Measurements from ENCODE around the gene ARRB1. TPM values are rescaled to one million over a fixed set of nuclear protein-coding genes. Genes with fewer than 3 reads are reported as not detected.

ARRB1 gene
- total RNA-seq, 1 experiment from 2014 or later: 3.6 TPM

DNA sequence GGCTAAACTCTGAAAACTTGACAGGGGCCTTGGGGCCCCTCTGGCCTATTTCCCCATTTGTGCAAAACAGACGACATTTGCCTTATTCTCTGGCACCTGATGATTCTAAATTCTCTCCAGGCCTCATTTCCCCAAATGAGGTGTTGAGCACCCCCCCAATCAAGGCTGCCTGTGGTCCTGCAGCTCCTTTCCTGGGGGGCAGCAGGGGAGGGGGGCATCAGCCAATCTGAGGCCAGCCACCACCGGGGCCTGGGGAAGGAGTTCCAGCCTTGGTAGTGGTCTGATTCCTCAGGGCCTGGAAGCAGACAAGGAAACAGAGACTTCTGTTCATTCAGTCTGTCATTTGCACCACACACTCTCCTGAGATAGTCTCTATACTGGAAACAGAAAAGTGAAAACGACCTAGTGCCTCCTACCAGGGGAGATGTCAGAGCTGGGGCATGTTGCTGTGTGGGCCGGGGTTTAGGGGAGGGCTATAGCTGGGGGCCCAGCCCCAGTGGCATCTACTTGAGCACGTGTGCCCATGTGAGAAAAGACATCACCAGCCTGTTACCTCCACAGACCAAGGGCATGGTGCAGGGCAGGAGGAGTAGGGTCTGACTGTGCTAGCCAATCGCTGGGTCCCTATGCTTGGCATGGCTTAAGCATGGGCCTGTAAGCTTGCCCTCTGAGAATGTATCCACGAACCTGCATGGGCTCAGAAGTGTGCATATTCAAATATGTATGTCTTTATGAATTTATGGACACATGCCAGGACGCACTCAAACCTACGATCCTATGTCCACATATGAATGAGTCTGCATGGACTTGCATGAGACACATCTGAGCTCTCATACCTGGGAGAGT, 112.6 kb downstream of the ARRB1 start:
- DNase-seq (ENCODE audit: low read depth in 1 of 2, low spot score in 2 of 2): no peak
- no peak overlapping the region for H3K27ac ChIP-seq
- no peaks in the 10 kb centered on the region for H3K9me3 ChIP-seq (replicated peaks)
- H3K27me3 ChIP-seq (replicated peaks): peaks cover 15% of the 10 kb centered on the region
- H3K4me3 ChIP-seq: no peak overlapping the region
- no peaks in the 10 kb centered on the region for H3K36me3 ChIP-seq
- H3K4me1 ChIP-seq (replicated peaks): peaks cover 16% of the 10 kb centered on the region

DNA sequence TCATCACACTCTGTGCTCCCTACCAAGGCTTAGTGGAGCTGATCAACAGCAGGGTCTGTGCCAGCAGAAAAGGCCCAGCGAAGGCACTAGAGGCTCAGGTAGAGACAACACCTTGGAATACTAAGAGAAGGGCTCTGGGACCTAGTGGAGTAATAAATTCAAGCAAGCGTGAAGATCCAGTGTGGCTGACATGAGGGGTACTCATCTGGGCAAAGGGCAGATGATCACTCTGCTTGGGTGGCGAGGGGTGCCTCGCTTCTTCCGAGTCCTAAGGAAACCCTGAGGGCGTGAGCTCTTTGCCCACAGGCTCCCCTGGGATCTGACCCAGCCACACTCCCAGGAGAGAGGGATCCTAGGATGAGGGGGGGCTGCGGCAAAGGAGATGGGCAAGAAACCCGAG, 114.4 kb downstream of the ARRB1 start:
- Histone ChIP-seq H3K27ac (no peak overlapping the region), H3K9me3 (replicated peaks) (no peaks in the 10 kb centered on the region), H3K27me3 (replicated peaks) (peaks cover 11% of the 10 kb centered on the region), H3K36me3 (no peaks in the 10 kb centered on the region), H3K4me3 (no peak overlapping the region), H3K4me1 (replicated peaks) (peaks cover 14% of the 10 kb centered on the region)
- no peak for DNase-seq (ENCODE audit: low read depth in 1 of 2, low spot score in 2 of 2)

DNA sequence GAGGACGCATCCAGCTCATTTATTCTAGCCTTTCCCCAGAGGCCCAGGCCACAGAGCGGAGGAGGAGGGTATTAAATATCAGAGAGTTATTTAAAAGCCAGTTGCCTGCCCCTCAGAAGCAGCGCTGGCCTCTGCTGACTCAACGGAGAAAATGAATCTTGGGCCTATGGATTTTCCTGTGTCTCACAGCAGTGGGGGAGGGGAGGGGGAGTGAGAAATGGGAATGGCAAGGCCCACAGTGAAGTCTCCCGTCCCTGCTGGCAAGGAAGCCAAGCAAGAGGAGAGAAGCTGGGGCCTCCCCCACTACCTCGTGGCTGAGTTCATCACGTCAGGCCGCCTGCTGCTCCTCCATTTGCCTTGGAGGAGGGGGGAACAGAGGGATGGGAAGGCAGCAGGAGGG, 115.4 kb downstream of the ARRB1 start:
- Histone ChIP-seq H3K4me1 (replicated peaks) (peaks cover 4% of the 10 kb centered on the region), H3K9me3 (replicated peaks) (no peaks in the 10 kb centered on the region), H3K36me3 (no peaks in the 10 kb centered on the region)

DNA sequence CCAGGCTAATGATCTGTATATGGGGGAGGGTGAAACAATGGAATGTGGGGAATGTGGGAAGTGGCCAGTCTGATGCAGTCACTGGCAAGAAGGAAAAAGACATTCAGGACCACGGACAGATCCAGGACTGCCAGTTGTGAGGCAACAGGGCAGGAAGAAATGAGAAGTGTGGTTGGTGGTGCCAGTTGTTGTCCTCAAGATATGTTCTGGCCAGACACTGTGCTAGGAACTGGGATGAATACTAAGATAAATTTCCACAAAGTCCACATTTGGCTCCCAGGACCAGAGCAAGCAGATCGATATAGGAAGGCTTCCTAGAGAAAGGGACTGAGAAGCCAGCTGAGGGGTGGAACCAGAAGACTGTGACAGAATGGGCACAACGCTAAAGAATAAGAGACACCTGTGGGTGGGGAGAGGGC, 117.7 kb downstream of the ARRB1 start:
- no peaks in the 10 kb centered on the region for H3K27me3 ChIP-seq (replicated peaks)
- H3K4me1 ChIP-seq (replicated peaks): no peaks in the 10 kb centered on the region
- no peaks in the 10 kb centered on the region for H3K9me3 ChIP-seq (replicated peaks)
- peak in 1 of 2 experiments; percentile 3 for DNase-seq (ENCODE audit: low read depth in 1 of 2, low spot score in 2 of 2)
- H3K36me3 ChIP-seq: no peaks in the 10 kb centered on the region
- H3K27ac ChIP-seq: no peak overlapping the region
- H3K4me3 ChIP-seq: no peak overlapping the region

More for the DNA sequence above, 115.4 kb downstream of the ARRB1 start:
- no peak for DNase-seq (ENCODE audit: low read depth in 1 of 2, low spot score in 2 of 2)
- Histone ChIP-seq H3K27me3 (replicated peaks) (peaks cover 10% of the 10 kb centered on the region), H3K4me3 (no peak overlapping the region), H3K27ac (no peak overlapping the region)

DNA sequence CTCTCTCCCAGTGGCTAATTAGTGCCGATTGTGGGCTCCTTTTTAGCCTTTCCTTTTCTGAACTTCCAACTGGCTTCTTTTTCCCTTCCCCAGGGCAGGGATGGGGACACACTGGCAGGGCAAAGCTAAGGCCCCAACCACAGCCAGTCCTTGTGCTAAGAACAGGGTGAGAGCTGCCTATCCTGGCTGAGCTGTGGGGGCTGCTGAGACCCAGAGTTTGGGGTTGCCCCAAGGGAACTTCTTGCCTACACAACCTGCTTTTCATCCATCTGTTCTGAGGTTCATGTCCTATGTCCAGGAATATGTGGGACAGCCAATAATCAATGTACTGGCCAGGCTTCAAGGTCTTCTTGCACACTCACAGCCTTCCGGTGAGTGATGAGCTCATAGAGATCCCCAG, 120.8 kb downstream of the ARRB1 start:
- H3K9me3 ChIP-seq (replicated peaks): no peaks in the 10 kb centered on the region
- H3K4me3 ChIP-seq: no peak overlapping the region
- H3K27ac ChIP-seq: no peak overlapping the region
- DNase-seq (ENCODE audit: low read depth in 1 of 2, low spot score in 2 of 2): no peak
- no peaks in the 10 kb centered on the region for H3K36me3 ChIP-seq
- no peaks in the 10 kb centered on the region for H3K4me1 ChIP-seq (replicated peaks)
- H3K27me3 ChIP-seq (replicated peaks): no peaks in the 10 kb centered on the region

DNA sequence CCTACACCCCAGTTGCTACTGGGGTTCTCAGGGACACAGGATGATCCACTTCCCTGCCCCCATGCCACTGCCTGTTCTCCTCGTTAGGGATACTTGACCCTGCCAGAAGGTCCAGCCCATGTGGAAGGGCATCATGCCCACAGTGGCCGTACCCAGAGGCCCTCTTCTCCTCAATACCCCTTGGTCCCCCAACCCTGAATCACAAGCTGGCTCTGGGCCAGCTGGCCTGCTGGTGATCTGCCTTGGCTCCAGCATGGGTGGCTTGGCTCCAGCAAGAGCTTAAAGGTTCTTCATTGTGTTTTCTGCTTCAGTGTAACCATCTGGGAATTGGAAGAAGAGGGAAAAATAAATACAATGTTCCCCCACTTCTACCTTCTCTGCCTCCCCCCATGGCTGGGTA, 122.0 kb downstream of the ARRB1 start:
- H3K36me3 ChIP-seq: no peaks in the 10 kb centered on the region
- no peaks in the 10 kb centered on the region for H3K27me3 ChIP-seq (replicated peaks)
- no peaks in the 10 kb centered on the region for H3K4me1 ChIP-seq (replicated peaks)
- H3K27ac ChIP-seq: no peak overlapping the region
- DNase-seq (ENCODE audit: low read depth in 1 of 2, low spot score in 2 of 2): no peak
- H3K9me3 ChIP-seq (replicated peaks): no peaks in the 10 kb centered on the region
- H3K4me3 ChIP-seq: no peak overlapping the region

DNA sequence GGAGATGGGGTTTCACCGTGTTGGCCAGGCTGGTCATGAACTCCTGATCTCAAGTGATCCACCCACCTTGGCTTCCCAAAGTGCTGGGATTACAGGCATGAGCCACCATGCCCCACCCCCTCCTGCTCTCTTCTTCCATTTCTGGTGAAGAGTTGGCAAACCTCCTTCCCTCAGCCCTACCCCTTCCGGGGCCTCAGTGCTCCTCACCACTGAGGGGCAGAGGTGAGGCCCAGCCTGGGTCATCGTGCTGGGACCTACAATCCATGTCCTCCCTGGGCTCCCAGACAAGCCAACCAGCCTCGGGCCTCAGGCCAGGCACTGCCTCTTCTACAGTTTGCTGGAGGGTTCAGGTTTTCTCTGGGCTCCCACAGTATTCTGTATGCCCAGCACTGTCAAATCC, 125.7 kb downstream of the ARRB1 start:
- no peak overlapping the region for H3K27ac ChIP-seq
- no peak overlapping the region for H3K4me3 ChIP-seq
- no peaks in the 10 kb centered on the region for H3K36me3 ChIP-seq
- H3K27me3 ChIP-seq (replicated peaks): no peaks in the 10 kb centered on the region
- no peaks in the 10 kb centered on the region for H3K4me1 ChIP-seq (replicated peaks)
- DNase-seq (ENCODE audit: low read depth in 1 of 2, low spot score in 2 of 2): no peak
- no peaks in the 10 kb centered on the region for H3K9me3 ChIP-seq (replicated peaks)

DNA sequence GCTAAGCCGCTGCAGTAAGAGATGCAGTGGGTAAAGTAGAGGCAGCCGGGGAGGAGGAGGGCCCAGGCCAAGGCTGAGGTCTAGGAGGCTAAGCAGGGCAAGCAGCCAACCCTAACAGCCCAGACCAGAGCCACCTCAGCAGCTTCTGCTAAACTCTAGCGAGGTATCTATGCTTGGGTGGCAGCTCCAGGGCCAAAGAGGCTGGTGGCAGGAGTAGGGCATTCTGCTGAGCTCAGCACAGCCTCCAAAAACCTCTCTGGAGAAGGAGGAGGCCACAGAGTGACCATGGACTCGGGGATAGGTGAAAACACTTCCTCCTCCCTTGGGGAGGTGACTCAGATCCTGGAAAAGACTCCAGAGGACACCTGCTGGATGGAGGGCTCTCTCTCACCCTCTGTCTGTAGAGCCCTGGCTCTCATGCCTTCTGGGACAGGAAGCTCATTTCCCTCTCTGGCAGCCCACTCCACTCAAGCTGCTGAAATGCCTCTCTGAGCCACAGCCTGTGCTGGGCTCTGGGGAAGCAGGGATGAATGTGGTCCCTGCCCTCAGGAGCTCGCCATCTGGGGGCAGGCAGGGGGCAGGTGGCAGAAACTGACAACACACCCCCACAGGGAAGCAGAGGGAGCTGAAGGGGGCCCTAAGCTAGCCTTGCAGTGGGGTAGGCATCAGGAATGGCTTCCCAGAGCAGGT, 127.4 kb downstream of the ARRB1 start:
- Histone ChIP-seq H3K4me1 (replicated peaks) (no peaks in the 10 kb centered on the region), H3K27me3 (replicated peaks) (no peaks in the 10 kb centered on the region), H3K36me3 (no peaks in the 10 kb centered on the region), H3K27ac (no peak overlapping the region), H3K9me3 (replicated peaks) (no peaks in the 10 kb centered on the region), H3K4me3 (no peak overlapping the region)
- no peak for DNase-seq (ENCODE audit: low read depth in 1 of 2, low spot score in 2 of 2)

DNA sequence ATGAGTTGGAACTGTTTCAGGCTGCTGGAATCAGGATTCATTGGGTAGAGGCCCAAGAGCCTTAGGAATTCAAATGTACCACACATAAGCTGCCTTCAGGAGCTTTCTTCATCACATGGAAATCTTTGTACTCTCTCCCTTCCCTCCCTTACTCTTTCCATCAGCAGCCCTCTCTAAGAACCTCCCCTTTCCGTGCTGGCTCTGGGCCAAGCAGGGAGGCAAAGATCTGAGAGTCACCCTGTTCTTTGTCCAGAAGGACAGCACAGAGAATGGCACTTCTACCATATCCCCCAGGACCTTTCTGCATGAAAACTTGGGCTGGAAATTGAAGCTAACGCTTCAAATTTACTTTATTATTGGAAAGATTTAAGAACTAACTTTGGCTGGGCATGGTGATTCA, 131.6 kb downstream of the ARRB1 start:
- H3K9me3 ChIP-seq (replicated peaks): no peaks in the 10 kb centered on the region
- no peaks in the 10 kb centered on the region for H3K27me3 ChIP-seq (replicated peaks)
- no peaks in the 10 kb centered on the region for H3K4me1 ChIP-seq (replicated peaks)
- no peak overlapping the region for H3K4me3 ChIP-seq
- no peak for DNase-seq (ENCODE audit: low read depth in 1 of 2, low spot score in 2 of 2)
- H3K27ac ChIP-seq: no peak overlapping the region
- no peaks in the 10 kb centered on the region for H3K36me3 ChIP-seq

DNA sequence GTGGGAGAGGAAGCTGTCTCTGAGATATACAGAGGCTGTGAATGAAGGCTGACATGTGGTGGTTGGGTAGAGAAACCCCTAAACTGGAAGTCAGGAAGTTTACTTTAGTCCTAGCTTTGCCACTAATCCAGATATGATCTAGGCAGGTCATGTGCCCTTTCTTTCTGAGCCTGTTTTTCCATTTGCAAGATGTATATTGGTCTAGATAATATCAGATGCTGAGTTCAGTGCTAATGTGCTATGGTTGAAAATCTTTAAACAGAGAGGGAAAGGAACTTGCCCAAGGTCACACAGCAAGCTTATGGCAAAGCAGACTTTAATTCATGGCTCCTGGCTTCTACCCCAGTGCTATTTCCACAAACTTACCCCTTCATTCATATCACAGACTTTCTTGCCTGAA, 136.6 kb downstream of the ARRB1 start:
- no peak overlapping the region for H3K27ac ChIP-seq
- H3K36me3 ChIP-seq: no peaks in the 10 kb centered on the region
- DNase-seq (ENCODE audit: low read depth in 1 of 2, low spot score in 2 of 2): no peak
- no peaks in the 10 kb centered on the region for H3K4me1 ChIP-seq (replicated peaks)
- H3K9me3 ChIP-seq (replicated peaks): no peaks in the 10 kb centered on the region
- no peaks in the 10 kb centered on the region for H3K27me3 ChIP-seq (replicated peaks)
- H3K4me3 ChIP-seq: no peak overlapping the region

DNA sequence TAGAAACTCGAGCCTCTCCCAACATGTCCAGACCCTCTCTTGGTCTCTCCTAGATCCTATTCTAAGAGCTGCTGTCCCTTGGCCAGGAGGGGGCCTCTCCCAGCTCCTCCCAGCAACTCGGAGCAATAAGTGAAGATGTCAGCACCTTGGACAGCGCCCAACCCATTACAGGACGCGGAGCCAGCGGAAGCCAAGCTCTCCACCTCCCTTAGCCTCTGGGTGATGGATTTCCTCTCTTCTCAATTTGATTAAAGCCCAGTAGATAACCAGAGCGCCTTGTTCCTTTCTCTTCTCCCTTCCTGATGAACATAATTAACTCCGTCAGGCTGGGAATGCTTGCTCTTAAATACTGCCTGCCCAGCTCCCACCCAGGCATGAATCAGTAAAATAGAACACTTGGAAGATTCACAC, 137.0 kb downstream of the ARRB1 start:
- Histone ChIP-seq H3K36me3 (no peaks in the 10 kb centered on the region), H3K27me3 (replicated peaks) (no peaks in the 10 kb centered on the region), H3K4me3 (no peak overlapping the region), H3K27ac (no peak overlapping the region), H3K9me3 (replicated peaks) (no peaks in the 10 kb centered on the region), H3K4me1 (replicated peaks) (no peaks in the 10 kb centered on the region)
- DNase-seq (ENCODE audit: low read depth in 1 of 2, low spot score in 2 of 2): peak; percentile 41 to 69

Other genes starting within 250 kb of the ARRB1 start
- gene SLCO2B1, start 200.6 kb downstream of the ARRB1 start, total RNA-seq (2014; rRNA removed; shearing (Covaris generic)): 0.13 and 2.2 TPM in 2 replicates
- not detected in 2 replicates for gene TPBGL, start 110.9 kb downstream of the ARRB1 start, total RNA-seq (2014; rRNA removed; shearing (Covaris generic))
- 697 and 750 TPM in 2 replicates for gene RPS3, start 47.9 kb upstream of the ARRB1 start, total RNA-seq (2014; rRNA removed; shearing (Covaris generic))
- 0.41 and 0.58 TPM in 2 replicates for gene KLHL35, start 81.5 kb upstream of the ARRB1 start, total RNA-seq (2014; rRNA removed; shearing (Covaris generic))
- 2.5 and 4.9 TPM in 2 replicates for gene GDPD5, start 174.3 kb upstream of the ARRB1 start, total RNA-seq (2014; rRNA removed; shearing (Covaris generic))
- gene SERPINH1, start 210.6 kb upstream of the ARRB1 start, total RNA-seq (2014; rRNA removed; shearing (Covaris generic)): 638 and 816 TPM in 2 replicates